Thyroid gland (tissue), 4 donors: ENCODE measurements around the gene SFSWAP. TPM values are rescaled to one million over a fixed set of nuclear protein-coding genes. Genes with fewer than 3 reads are reported as not detected.

Source experiments
- DNase-seq, 2 donors: peaks; one replicate each; pipeline ENCODE4 v3.0.0-alpha.2; 2019
- H3K27ac ChIP-seq, 3 donors: fragments of 200-600 bp; sonication (generic); 1 replicate in 2 of 3; 2 replicates in 1 of 3; pipeline ENCODE4 v1.5.1; 2016 to 2019; ENCODE audit warnings: mild to moderate bottlenecking in 1 of 3, moderate library complexity in 1 of 3
- H3K27me3 ChIP-seq: fragments of 200-600 bp; sonication (generic); one replicate; pipeline ENCODE4 v1.5.1; 2019
- H3K36me3 ChIP-seq, 2 donors: fragments of 200-600 bp; sonication (generic); one replicate each; pipeline ENCODE4 v1.5.1; 2016 to 2019
- H3K4me1 ChIP-seq, 2 donors: fragments of 200-600 bp; sonication (generic); one replicate each; pipeline ENCODE4 v1.5.1; 2017 to 2019
- H3K4me3 ChIP-seq, 3 donors: fragments of 200-600 bp; sonication (generic); replicated peaks in 1 of 3; 1 replicate in 2 of 3; 2 replicates in 1 of 3; pipeline ENCODE4 v1.5.1; 2016; ENCODE audit warnings: mild to moderate bottlenecking in 1 of 3
- H3K9me3 ChIP-seq: fragments of 200-600 bp; sonication (generic); one replicate; pipeline ENCODE4 v1.5.1; 2017
- CTCF ChIP-seq, 6 experiments: fragments of 200-600 bp in 3 of 6; fragments of 450-650 bp in 3 of 6; sonication (generic) in 3 of 6; IDR thresholded peaks; one replicate each; pipeline ENCODE4 v1.5.1; 2016 to 2019; ENCODE audit warnings: antibody characterized with exemption in 6 of 6, mild to moderate bottlenecking in 2 of 6, inconsistent platforms in 1 of 6, moderate library complexity in 1 of 6
- POLR2A ChIP-seq, 2 donors: fragments of 450-650 bp; IDR thresholded peaks; one replicate each; pipeline ENCODE4 v1.6.1; 2017; ENCODE audit warnings: antibody characterized with exemption in 2 of 2, mild to moderate bottlenecking in 2 of 2, moderate library complexity in 1 of 2
- WGBS, 2 donors: methylation state at CpG; one replicate each; pipeline ENCODE4 v1.1.5; 2017; 5-methylcytosine and 5-hydroxymethylcytosine counted together
- intact Hi-C: fragments of 100-400 bp; cut with DNase I; formaldehyde crosslinking; loops from one replicate; pipeline ENCODE4 v1.15.1; 2023
- total RNA-seq, 4 donors: library from RNA; depleted of rRNA; stranded (reverse); fragments of >200 nt; gene quantifications; one replicate each; pipeline ENCODE4 v1.2.3, GENCODE V29; 2016

Gene SFSWAP
- total RNA-seq, 4 donors from 2014 or later, result 36.4 to 50.8 (median 42.6) TPM

GRCh38 chr12:131836714-131837397, 126.0 kb downstream of the SFSWAP start:
- WGBS, 2 donors, result 82 to 89% methylated on average over 11 to 12 of the region's 13 CpGs
- Histone ChIP-seq H3K27ac (no peak overlapping the region), H3K9me3 (no peaks in the 10 kb centered on the region), H3K27me3 (no peaks in the 10 kb centered on the region), H3K4me1 (no peaks in the 10 kb centered on the region), H3K36me3 (no peaks in the 10 kb centered on the region), H3K4me3 (no peak overlapping the region)
- intact Hi-C loops, result no loop called here
- no peak for DNase-seq
- no peak for TF ChIP-seq POLR2A (IDR thresholded peaks at IDR 0.05)
- TF ChIP-seq CTCF (IDR thresholded peaks at IDR 0.05), result no peak

GRCh38 chr12:131840643-131841416, 129.9 kb downstream of the SFSWAP start:
- Histone ChIP-seq H3K36me3 (no peaks in the 10 kb centered on the region), H3K4me3 (no peak overlapping the region), H3K4me1 (no peaks in the 10 kb centered on the region), H3K9me3 (no peaks in the 10 kb centered on the region), H3K27me3 (no peaks in the 10 kb centered on the region), H3K27ac (no peak overlapping the region)
- intact Hi-C loops, result no loop called here
- no peak for DNase-seq
- 92% methylated on average over 22 to 25 of the region's 46 CpGs for WGBS, 2 donors
- no peak for TF ChIP-seq POLR2A (IDR thresholded peaks at IDR 0.05)
- no peak for TF ChIP-seq CTCF (IDR thresholded peaks at IDR 0.05)

GRCh38 chr12:131841547-131841946, 130.7 kb downstream of the SFSWAP start:
- no peak overlapping the region for H3K27ac ChIP-seq
- H3K36me3 ChIP-seq, result no peaks in the 10 kb centered on the region
- H3K4me3 ChIP-seq, result no peak overlapping the region
- 93 to 100% methylated on average over 2 to 3 of the region's 22 CpGs for WGBS, 2 donors
- TF ChIP-seq POLR2A (IDR thresholded peaks at IDR 0.05) (no peak), CTCF (IDR thresholded peaks at IDR 0.05) (no peak)
- no peaks in the 10 kb centered on the region for H3K27me3 ChIP-seq
- H3K4me1 ChIP-seq, result no peaks in the 10 kb centered on the region
- no peak for DNase-seq
- H3K9me3 ChIP-seq, result no peaks in the 10 kb centered on the region
- intact Hi-C loops, result no loop called here

- intact Hi-C loops, result no loop called here
- TF ChIP-seq POLR2A (IDR thresholded peaks at IDR 0.05), result no peak
- H3K27me3 ChIP-seq, result no peaks in the 10 kb centered on the region
- H3K36me3 ChIP-seq, result no peaks in the 10 kb centered on the region
- no peaks in the 10 kb centered on the region for H3K4me1 ChIP-seq
- H3K4me3 ChIP-seq, result no peak overlapping the region
- no peaks in the 10 kb centered on the region for H3K9me3 ChIP-seq
- WGBS, 2 donors, result 85 to 93% methylated on average over 13 to 15 of the region's 15 CpGs
- no peak overlapping the region for H3K27ac ChIP-seq
- no peak for DNase-seq
Observed at GRCh38 chr12:131842169-131842568, 131.3 kb downstream of the SFSWAP start.

GRCh38 chr12:131843527-131843926, 132.6 kb downstream of the SFSWAP start:
- TF ChIP-seq POLR2A (IDR thresholded peaks at IDR 0.05), result no peak
- TF ChIP-seq CTCF (IDR thresholded peaks at IDR 0.05), result no peak
- 91 to 92% methylated on average over 14 to 15 of the region's 16 CpGs for whole genome bisulfite sequencing, 2 donors
- Histone ChIP-seq H3K4me3 (no peak overlapping the region), H3K4me1 (no peaks in the 10 kb centered on the region), H3K27ac (no peak overlapping the region), H3K36me3 (no peaks in the 10 kb centered on the region), H3K9me3 (no peaks in the 10 kb centered on the region), H3K27me3 (no peaks in the 10 kb centered on the region)
- DNase-seq, result no peak
- intact Hi-C loops, result no loop called here
